GM13977 (cell line): Measurements from ENCODE around the gene CREB3L2.
"Not testable (repeated sequence)": the region's sequence is repeated elsewhere in the genome, so short reads cannot be mapped to it uniquely, and the experiment has no call there.

ENCODE experiments used
- DNase-seq: peaks from one replicate; pipeline ENCODE4 v3.0.0; 2012; ENCODE audit warnings: low spot score
- CTCF ChIP-seq: IDR thresholded peaks from 2 replicates; pipeline ENCODE4 v1.5.1; 2012; ENCODE audit warnings: mild to moderate bottlenecking, control low read depth; ENCODE audit not compliant: insufficient read depth; ENCODE audit errors: extremely low read depth, missing control alignments
- in situ Hi-C: fragments of 300-500 bp; cut with MboI; formaldehyde crosslinking; loops from one replicate; pipeline ENCODE4 v1.12.0; 2022; ENCODE audit warnings: low sequenced_read_pairs, low pct_unique_long_range_greater_than_20kb, mixed read lengths, inconsistent platforms; ENCODE audit not compliant: unreplicated experiment

The CREB3L2 gene

GRCh38 chr7:137836113-137836509 lies 165.8 kb downstream of the CREB3L2 start:
- no peak for TF ChIP-seq CTCF
- no peak for DNase-seq
- in situ Hi-C loops: no loop called here

GRCh38 chr7:137835486-137836112 lies 166.3 kb downstream of the CREB3L2 start:
- in situ Hi-C loops: no loop called here
- TF ChIP-seq CTCF: no peak
- no peak for DNase-seq

- in situ Hi-C loops: no loop called here
- DNase-seq: no peak
Observed at GRCh38 chr7:137834552-137834951, 167.3 kb downstream of the CREB3L2 start.

GRCh38 chr7:137832990-137833389 lies 168.9 kb downstream of the CREB3L2 start:
- in situ Hi-C loops, DNase-seq: not testable (repeated sequence)

More at GRCh38 chr7:137834552-137834951, 167.3 kb downstream of the CREB3L2 start:
- no peak for TF ChIP-seq CTCF

- no peak for TF ChIP-seq CTCF
- DNase-seq: no peak
- in situ Hi-C loops: no loop called here
Observed at GRCh38 chr7:137832382-137832781, 169.5 kb downstream of the CREB3L2 start.

- in situ Hi-C loops, DNase-seq: not testable (repeated sequence)
Observed at GRCh38 chr7:137831555-137831954, 170.3 kb downstream of the CREB3L2 start.

- no peak for TF ChIP-seq CTCF
- in situ Hi-C loops: no loop called here
- no peak for DNase-seq
Observed at GRCh38 chr7:137829337-137829992, 172.4 kb downstream of the CREB3L2 start.
